ENCODE data around the gene PLXDC2.

- TF ChIP-seq CTCF (IDR thresholded peaks at IDR 0.05; ENCODE audit: low read length) (no peak), EZH2 (IDR thresholded peaks at IDR 0.05; ENCODE audit: borderline replicate concordance, low read length) (no peak)
These were observed 438.3 kb downstream of the PLXDC2 start for GRCh38 chr10:20254497-20254896.
